Subcutaneous adipose tissue (tissue), 4 donors: ENCODE measurements around the gene COL6A2. TPM values are rescaled to one million over a fixed set of nuclear protein-coding genes. Genes with fewer than 3 reads are reported as not detected.

ENCODE experiments used
- total RNA-seq, 4 donors: library from RNA; depleted of rRNA; stranded (reverse); fragments of >200 nt; gene quantifications; one replicate each; pipeline ENCODE4 v1.1.0, GENCODE V29; 2016
- TF ChIP-seq, protein P1 (sequence below): fragments of 450-650 bp; IDR thresholded peaks from one replicate; pipeline ENCODE4 v1.5.1; 2016; ENCODE audit warnings: low read depth, mild to moderate bottlenecking, control low read depth, antibody characterized with exemption, moderate library complexity

COL6A2 gene
- total RNA-seq, 4 donors from 2014 or later, result 223 to 1,493 (median 826) TPM

GRCh38 chr21:46104104-46104503, 6.2 kb downstream of the COL6A2 start:
- TF ChIP-seq, protein P1, sequence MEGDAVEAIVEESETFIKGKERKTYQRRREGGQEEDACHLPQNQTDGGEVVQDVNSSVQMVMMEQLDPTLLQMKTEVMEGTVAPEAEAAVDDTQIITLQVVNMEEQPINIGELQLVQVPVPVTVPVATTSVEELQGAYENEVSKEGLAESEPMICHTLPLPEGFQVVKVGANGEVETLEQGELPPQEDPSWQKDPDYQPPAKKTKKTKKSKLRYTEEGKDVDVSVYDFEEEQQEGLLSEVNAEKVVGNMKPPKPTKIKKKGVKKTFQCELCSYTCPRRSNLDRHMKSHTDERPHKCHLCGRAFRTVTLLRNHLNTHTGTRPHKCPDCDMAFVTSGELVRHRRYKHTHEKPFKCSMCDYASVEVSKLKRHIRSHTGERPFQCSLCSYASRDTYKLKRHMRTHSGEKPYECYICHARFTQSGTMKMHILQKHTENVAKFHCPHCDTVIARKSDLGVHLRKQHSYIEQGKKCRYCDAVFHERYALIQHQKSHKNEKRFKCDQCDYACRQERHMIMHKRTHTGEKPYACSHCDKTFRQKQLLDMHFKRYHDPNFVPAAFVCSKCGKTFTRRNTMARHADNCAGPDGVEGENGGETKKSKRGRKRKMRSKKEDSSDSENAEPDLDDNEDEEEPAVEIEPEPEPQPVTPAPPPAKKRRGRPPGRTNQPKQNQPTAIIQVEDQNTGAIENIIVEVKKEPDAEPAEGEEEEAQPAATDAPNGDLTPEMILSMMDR, result no peak

- TF ChIP-seq, protein P1, result no peak
These were observed 11.0 kb downstream of the COL6A2 start for GRCh38 chr21:46108827-46109312.

DNA sequence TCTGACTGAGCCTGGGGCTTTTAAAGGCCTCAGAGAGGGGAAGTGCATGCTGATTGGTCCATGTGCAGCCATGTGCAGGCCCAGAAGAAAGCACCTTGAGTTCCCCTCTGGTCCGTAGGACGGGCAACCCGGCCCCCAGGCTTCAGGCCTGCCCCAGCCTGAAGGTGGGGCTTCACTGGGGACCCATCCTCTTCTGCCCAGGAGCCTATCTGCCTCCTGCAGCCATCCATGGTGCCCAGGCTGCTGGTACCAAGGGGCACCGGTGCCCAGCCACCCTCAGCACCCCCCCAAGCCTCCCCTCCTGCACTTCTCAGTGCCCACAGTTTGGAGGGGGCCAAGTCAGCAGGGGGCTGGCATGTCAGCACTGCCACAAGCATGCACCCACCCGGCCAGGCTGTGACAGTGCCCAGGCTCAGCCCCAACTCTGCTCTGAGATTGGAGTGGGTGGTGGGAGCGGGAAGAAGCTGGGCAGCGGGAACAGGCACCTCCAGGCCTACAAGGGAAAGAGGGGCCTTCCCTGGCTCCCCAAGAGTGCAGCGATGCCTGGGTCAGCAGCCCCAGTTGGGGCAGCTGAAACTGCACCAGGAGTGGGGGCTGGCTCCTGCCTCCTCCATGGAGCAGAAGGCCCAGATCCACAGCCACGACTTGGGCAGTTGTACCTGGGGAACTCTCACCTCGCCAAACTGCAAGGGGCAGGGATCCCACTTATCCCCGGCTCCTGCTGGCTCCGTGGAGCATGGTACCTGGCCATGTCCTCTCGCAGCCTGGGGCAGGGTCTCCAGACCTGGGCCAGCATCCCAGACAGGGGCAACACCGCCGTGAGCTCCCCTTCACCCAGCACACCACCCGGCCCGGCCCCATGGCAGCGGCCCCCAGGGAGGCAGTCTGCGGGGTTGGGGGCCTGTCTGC, 11.7 kb downstream of the COL6A2 start:
- TF ChIP-seq, protein P1, result no peak

GRCh38 chr21:46110499-46111192, 12.7 kb downstream of the COL6A2 start:
- TF ChIP-seq, protein P1, result no peak

GRCh38 chr21:46111193-46111571, 13.3 kb downstream of the COL6A2 start:
- TF ChIP-seq, protein P1, result no peak

- TF ChIP-seq, protein P1, result no peak
These were observed 14.2 kb downstream of the COL6A2 start for GRCh38 chr21:46111857-46112724.
